ENCODE measurements around the gene PGAP2.

DNA sequence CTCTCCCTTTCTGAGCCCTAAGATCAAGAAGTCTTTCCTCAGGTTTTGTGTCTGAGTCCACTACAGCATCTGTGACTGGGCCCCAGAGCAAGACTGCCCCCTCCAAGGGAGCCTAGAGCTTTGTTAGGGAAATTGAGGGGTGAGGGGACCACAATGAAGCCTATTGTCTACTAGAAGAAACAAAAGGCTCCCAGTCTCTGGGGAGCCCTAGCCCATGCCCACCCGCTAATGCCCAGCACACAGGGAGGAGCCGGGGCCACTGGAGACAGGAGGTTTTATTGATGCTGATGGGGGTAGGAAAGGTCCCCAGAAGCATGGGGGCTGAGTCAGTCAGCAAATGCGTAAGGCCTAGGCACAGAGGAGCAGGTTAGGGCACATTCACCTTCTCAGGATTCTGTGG lies 18.4 kb downstream of the PGAP2 start:
- TF ChIP-seq, protein P1, sequence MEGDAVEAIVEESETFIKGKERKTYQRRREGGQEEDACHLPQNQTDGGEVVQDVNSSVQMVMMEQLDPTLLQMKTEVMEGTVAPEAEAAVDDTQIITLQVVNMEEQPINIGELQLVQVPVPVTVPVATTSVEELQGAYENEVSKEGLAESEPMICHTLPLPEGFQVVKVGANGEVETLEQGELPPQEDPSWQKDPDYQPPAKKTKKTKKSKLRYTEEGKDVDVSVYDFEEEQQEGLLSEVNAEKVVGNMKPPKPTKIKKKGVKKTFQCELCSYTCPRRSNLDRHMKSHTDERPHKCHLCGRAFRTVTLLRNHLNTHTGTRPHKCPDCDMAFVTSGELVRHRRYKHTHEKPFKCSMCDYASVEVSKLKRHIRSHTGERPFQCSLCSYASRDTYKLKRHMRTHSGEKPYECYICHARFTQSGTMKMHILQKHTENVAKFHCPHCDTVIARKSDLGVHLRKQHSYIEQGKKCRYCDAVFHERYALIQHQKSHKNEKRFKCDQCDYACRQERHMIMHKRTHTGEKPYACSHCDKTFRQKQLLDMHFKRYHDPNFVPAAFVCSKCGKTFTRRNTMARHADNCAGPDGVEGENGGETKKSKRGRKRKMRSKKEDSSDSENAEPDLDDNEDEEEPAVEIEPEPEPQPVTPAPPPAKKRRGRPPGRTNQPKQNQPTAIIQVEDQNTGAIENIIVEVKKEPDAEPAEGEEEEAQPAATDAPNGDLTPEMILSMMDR (conservative IDR thresholded peaks at IDR 0.05; ENCODE audit: low read length): no peak
- TF ChIP-seq EZH2phosphoT487 (IDR thresholded peaks at IDR 0.05; ENCODE audit: borderline replicate concordance): no peak
